GM23338 (cell line): ENCODE measurements around the gene RNF19B.

Experiments
- CREB1 ChIP-seq: fragments of 250-450 bp; sonication (Bioruptor Pico); IDR thresholded peaks from 2 replicates; pipeline ENCODE4 v1.5.0; 2020; ENCODE audit warnings: low read depth, mild to moderate bottlenecking, moderate library complexity
- EZH2 ChIP-seq: fragments of 200-600 bp; sonication (generic); IDR thresholded peaks from one replicate; pipeline ENCODE4 v1.8.0; 2017; ENCODE audit warnings: antibody characterized with exemption, mild to moderate bottlenecking, low read depth; ENCODE audit not compliant: unreplicated experiment
- EZH2phosphoT487 ChIP-seq: fragments of 200-600 bp; sonication (generic); IDR thresholded peaks from one replicate; pipeline ENCODE4 v1.8.1; 2018; ENCODE audit warnings: antibody characterized with exemption; ENCODE audit not compliant: unreplicated experiment
- JUNB ChIP-seq: IDR thresholded peaks from one replicate; pipeline ENCODE4 v1.6.1; 2016; ENCODE audit warnings: antibody characterized with exemption; ENCODE audit not compliant: unreplicated experiment
- NANOG ChIP-seq: IDR thresholded peaks from 2 replicates; pipeline ENCODE4 v1.6.1; 2016; ENCODE audit warnings: antibody characterized with exemption, borderline replicate concordance
- POLR2AphosphoS5 ChIP-seq: IDR thresholded peaks from 2 replicates; pipeline ENCODE4 v1.6.1; 2016; ENCODE audit warnings: antibody characterized with exemption, low read depth
- ZNF114 ChIP-seq: fragments of 250-450 bp; sonication (Bioruptor Pico); IDR thresholded peaks from 2 replicates; pipeline ENCODE4 v1.5.0; 2020; ENCODE audit warnings: mild to moderate bottlenecking, moderate library complexity
- ZNF331 ChIP-seq: fragments of 250-450 bp; sonication (Bioruptor Pico); IDR thresholded peaks from 2 replicates; pipeline ENCODE4 v1.5.0; 2020; ENCODE audit warnings: low read depth, mild to moderate bottlenecking, moderate library complexity
- TF ChIP-seq, protein P1 (sequence below), 2 experiments: fragments of 200-600 bp in 1 of 2; sonication (generic) in 1 of 2; conservative IDR thresholded peaks; 2 replicates each; pipeline versions ENCODE4 v1.5.1 to v1.6.1; 2016 to 2017; ENCODE audit warnings: antibody characterized with exemption in 2 of 2, low read depth in 2 of 2, mild to moderate bottlenecking in 2 of 2, moderate library complexity in 1 of 2
- TF ChIP-seq, protein P2 (sequence below): IDR thresholded peaks from one replicate; pipeline ENCODE4 v1.6.1; 2018; ENCODE audit warnings: antibody characterized with exemption; ENCODE audit not compliant: unreplicated experiment
- TF ChIP-seq, protein P3 (sequence below): IDR thresholded peaks from 2 replicates; pipeline ENCODE4 v1.6.1; 2016; ENCODE audit warnings: antibody characterized with exemption

DNA sequence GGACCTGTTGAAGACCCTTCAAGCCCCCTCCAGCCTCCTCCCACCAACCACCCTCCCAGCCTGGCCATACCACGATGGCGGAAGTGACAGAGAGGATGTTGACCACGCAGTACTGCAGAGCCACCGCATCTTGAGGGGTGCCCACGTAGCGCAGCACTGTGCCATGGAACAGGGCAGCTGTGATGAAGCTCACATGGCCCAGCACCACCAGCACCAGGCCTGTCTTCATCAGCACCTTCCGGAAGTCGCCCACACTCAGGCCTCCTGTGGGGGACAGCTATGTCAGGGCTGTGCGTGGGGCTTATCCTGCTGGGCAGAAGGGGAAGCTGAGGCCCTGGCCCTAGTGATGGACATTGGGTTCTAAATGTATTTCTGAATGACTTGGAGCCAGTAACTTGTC, 66.6 kb downstream of the RNF19B start:
- TF ChIP-seq, protein P1, sequence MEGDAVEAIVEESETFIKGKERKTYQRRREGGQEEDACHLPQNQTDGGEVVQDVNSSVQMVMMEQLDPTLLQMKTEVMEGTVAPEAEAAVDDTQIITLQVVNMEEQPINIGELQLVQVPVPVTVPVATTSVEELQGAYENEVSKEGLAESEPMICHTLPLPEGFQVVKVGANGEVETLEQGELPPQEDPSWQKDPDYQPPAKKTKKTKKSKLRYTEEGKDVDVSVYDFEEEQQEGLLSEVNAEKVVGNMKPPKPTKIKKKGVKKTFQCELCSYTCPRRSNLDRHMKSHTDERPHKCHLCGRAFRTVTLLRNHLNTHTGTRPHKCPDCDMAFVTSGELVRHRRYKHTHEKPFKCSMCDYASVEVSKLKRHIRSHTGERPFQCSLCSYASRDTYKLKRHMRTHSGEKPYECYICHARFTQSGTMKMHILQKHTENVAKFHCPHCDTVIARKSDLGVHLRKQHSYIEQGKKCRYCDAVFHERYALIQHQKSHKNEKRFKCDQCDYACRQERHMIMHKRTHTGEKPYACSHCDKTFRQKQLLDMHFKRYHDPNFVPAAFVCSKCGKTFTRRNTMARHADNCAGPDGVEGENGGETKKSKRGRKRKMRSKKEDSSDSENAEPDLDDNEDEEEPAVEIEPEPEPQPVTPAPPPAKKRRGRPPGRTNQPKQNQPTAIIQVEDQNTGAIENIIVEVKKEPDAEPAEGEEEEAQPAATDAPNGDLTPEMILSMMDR (conservative IDR thresholded peaks at IDR 0.05; ENCODE audit: low read depth in 2 of 2) = no peak
- TF ChIP-seq, protein P2, sequence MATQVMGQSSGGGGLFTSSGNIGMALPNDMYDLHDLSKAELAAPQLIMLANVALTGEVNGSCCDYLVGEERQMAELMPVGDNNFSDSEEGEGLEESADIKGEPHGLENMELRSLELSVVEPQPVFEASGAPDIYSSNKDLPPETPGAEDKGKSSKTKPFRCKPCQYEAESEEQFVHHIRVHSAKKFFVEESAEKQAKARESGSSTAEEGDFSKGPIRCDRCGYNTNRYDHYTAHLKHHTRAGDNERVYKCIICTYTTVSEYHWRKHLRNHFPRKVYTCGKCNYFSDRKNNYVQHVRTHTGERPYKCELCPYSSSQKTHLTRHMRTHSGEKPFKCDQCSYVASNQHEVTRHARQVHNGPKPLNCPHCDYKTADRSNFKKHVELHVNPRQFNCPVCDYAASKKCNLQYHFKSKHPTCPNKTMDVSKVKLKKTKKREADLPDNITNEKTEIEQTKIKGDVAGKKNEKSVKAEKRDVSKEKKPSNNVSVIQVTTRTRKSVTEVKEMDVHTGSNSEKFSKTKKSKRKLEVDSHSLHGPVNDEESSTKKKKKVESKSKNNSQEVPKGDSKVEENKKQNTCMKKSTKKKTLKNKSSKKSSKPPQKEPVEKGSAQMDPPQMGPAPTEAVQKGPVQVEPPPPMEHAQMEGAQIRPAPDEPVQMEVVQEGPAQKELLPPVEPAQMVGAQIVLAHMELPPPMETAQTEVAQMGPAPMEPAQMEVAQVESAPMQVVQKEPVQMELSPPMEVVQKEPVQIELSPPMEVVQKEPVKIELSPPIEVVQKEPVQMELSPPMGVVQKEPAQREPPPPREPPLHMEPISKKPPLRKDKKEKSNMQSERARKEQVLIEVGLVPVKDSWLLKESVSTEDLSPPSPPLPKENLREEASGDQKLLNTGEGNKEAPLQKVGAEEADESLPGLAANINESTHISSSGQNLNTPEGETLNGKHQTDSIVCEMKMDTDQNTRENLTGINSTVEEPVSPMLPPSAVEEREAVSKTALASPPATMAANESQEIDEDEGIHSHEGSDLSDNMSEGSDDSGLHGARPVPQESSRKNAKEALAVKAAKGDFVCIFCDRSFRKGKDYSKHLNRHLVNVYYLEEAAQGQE = no peak
- TF ChIP-seq EZH2 (no peak), ZNF114 (CRISPR knock-in tag) (no peak), EZH2phosphoT487 (no peak), POLR2AphosphoS5 (no peak), ZNF331 (CRISPR knock-in tag) (no peak), NANOG (no peak), CREB1 (CRISPR knock-in tag) (no peak), JUNB (no peak)
- TF ChIP-seq, protein P3, sequence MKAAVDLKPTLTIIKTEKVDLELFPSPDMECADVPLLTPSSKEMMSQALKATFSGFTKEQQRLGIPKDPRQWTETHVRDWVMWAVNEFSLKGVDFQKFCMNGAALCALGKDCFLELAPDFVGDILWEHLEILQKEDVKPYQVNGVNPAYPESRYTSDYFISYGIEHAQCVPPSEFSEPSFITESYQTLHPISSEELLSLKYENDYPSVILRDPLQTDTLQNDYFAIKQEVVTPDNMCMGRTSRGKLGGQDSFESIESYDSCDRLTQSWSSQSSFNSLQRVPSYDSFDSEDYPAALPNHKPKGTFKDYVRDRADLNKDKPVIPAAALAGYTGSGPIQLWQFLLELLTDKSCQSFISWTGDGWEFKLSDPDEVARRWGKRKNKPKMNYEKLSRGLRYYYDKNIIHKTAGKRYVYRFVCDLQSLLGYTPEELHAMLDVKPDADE = no peak
